Stimulated activated CD8-positive, alpha-beta memory T cell treated with anti-CD3 and anti-CD28 coated beads, Interleukin-7, amount 100 ng/mL, for 1 hour (primary cell): ENCODE results near the gene PRR5L.

Source experiments
- DNase-seq, 2 donors: peaks; one replicate each; pipeline ENCODE4 v3.0.0-alpha.2; 2020; ENCODE audit warnings: low read depth in 2 of 2

Gene PRR5L

DNA sequence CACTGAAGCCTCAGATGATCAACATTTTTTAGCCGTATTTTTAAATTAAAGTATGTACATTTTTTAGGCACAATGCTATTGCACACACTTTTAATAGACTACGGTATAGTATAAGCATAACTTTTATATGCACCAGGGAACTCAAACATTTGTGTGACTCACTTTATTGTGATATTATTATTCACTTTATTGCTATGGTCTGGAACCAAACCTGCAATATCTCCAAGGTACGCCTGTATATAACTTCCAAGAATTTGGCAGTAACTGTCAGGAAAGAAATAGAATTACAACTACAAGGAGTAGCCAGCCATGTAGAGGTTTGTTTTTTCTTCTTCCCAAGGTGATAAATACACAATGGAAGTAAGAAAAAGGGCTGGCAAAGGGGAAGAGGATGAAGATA, 62.3 kb downstream of the PRR5L start:
- DNase-seq, result no peak

DNA sequence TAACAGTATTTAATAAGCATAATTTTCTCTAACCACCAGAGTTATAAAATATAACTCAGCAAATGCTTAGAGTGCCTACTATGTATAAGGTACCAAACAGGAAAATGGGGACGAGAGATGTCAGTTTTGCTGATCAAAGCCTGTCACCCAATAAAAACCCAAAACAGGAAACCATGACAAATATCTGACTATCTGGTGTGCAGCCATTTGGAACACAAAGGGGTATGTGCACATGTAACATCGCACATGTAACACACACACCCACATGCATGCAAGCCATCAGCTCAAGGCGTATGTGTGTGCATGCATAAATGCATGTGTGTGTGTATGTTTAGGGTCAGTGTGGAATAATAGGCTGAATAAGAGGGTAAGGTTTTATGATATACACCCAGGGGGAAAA, 64.2 kb downstream of the PRR5L start:
- DNase-seq, result no peak

DNA sequence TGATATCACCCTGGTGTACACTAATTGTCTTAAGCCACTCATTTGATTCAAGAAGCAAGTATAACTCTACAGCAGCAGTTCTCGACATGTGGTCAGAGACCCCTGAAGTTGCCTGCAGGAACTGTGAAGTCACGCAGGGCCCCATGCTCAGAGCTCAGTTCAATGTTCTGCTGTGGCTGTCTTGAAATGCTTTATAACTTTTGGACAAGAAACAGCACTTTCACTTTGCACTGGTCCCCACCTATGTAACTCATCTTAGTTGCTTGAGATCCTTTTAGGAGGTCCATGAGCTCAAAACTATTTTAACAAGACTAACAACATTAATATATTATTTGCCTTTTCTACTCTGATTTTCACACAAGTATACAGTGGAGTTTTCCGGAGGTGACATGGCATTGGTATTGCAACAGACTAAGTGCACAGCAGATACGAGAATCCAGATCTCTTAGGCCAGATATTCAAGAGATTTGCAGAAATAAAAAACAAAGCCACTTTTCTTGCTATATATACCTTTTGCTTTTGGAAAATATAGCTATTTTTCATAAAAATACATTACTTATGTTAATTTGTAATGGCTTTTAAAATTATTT, 64.8 kb downstream of the PRR5L start:
- DNase-seq, result no peak

DNA sequence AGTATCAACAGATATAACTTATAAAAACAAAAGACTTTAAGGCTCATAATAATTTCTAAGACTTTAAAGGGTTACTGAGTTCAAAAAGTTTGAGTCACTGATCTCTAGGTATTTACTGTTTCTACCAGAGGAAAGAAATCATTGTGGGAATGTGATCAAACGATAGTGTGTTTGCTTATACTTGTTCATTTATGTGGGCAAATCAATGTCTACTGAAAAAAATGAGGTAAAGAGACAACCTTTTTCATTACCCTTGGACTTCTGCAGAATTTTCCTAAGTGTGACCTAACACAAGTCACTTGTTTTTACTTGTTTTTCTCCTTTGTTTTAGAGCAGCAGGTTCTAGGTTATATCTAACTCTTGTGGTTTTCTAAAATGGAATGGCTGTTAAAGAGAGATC, 65.4 kb downstream of the PRR5L start:
- DNase-seq, result no peak

DNA sequence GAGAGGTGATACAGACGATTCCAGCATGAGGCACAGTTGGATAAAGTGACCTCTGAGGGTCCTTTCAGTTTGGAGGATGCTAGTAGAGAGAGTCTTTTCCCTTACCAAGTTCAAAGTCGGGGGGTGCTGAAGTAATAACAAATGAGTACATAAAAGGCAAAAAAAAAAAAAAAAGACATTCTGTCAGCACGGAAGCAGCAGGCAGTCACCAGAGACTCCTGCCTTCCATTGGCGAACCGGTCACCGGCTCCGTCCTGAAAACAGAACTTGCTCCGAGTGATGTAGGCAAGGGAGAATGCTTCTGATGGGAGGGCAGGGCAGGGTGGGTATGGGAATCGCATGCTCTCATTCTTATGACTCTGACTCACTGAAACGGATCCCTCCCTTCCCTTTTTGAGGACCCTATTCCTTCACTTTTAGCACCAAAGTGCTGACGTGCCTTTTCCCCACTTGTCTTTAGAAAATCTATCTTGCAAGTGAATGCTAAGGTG, 65.9 kb downstream of the PRR5L start:
- no peak for DNase-seq

DNA sequence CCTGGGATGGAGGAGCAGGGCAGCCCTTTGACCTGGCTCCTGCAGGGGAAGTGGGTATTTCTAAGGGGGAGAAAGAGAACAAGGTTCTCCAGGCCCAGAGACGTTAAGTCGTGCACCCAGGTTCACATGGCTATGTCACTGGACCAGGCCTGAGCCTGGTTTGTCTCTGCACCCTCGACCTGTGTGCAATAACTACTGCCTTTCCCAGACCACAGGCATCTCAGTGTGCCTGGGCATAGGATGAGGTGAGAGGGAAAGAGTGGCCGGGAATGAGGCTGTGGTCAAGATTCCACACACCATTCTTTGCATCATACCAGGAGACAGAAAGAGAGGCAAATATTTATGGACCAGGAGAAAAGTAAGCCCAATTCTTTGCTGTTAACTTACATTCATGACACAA, 66.8 kb downstream of the PRR5L start:
- no peak for DNase-seq

DNA sequence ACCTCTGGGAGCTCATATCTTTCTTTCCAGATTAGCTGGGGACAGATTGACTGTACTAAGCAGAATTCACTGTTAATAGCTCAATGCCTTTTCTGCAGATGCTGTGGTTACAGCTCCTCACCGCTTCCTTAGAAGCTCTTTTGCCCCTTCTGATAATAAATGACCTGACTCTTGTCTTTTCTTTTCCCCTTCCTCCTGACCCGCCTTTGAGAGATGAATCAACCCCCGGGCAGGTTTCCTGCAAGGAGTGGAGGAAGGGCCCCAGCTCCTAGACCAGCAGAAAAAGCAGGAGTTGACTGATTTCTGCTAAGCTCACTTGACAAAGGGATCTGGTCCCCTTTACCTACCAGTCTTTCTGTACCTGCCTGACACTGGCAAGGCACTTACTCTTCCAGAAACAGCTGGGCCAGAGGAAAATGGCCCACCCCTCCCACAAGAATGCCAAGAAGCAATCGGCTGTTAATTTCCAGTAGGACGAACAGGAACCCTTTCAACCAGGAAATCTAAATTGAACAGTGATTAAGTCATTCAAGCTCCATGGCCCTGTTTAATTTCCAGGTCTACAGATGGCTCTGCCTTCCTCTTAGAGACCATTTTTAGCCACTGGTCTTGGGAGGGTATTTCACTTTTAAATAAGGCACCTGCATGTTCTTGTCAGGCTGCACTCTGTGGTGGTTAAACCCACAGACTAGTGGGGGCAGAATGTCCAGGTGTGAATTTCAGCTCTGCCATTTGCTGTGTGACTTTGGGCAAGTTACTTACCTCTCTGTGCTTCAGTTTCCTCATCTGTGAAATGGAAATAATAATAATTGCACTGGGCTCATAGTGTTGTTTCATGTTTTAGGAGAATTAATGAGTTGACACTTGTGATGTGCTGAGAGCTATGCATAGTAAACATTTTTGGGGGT, 67.5 kb downstream of the PRR5L start:
- no peak for DNase-seq

GRCh38 chr11:36364551-36365325, 68.7 kb downstream of the PRR5L start:
- DNase-seq, result no peak

- DNase-seq, result no peak
Measured at GRCh38 chr11:36365907-36366306, 69.8 kb downstream of the PRR5L start.

- no peak for DNase-seq
Measured at GRCh38 chr11:36367806-36368680, 72.0 kb downstream of the PRR5L start.

DNA sequence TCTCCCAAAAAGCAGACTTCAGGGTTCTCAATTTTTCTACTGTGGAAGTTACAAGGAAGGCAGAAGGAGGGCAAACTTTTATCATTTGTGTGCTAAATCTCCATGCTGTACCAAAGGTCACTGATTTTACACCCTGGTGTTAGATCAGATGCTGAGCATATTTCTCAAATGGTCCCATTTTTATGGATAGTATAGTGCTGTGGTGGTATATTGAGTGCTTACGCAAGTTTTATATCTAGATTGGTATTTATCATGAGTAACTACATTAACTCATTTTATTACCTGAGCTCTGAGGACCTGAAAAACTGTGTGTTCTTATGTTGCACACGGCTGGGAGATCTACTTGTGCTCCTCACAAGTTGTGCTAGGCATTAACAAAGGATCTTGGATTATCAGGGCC, 75.1 kb downstream of the PRR5L start:
- no peak for DNase-seq

DNA sequence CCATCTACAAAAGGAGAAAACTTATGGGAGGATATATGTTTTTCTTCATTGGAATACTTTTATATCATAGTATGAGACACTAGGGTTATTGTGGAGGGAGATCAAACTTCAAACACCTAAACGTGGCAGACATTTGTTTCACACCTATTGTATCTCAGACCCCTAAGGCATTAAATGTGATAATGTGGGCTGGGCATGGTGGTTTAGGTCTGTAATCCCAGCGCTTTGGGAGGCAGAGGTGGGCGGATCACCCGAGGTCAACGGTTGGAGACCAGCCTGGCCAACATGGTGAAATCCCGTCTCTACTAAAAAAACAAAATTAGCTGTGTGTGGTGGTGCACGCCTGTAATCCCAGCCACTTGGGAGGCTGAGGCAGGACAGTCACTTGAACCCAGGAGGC, 75.5 kb downstream of the PRR5L start:
- DNase-seq, result no peak

DNA sequence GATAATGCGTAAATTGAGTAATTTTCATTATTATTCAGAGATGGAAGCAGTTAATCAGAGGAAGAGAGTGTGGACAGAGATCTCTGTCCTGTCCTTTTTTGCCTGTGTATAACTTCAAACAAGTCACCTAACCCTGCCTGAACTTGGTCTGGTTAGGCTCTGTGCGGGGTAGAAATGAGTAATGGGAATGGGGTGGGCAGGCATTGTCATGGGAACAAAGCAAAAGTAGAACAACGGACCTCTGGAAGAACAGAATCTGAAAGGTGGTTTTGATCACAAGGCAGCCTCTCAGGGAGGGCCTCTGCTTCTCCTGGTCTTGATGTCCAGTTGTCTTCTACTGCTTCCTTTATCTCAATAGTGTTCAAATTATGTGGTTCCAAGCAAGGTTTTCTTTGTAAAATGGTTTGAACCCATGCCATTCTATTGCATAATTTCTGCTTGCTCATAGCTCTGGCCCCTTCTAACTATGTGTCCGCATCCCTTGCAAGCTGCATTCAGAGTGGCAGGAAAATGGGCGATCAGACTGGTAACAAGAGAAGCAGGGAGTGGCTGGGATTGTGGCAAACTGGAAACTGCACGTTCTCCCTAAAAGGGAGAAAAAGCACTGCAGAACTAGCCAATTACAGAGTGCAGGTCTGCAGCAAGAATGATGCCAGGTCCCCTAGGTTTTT, 76.1 kb downstream of the PRR5L start:
- DNase-seq, result no peak

- DNase-seq, result no peak
Measured at GRCh38 chr11:36373016-36374010, 77.2 kb downstream of the PRR5L start.

DNA sequence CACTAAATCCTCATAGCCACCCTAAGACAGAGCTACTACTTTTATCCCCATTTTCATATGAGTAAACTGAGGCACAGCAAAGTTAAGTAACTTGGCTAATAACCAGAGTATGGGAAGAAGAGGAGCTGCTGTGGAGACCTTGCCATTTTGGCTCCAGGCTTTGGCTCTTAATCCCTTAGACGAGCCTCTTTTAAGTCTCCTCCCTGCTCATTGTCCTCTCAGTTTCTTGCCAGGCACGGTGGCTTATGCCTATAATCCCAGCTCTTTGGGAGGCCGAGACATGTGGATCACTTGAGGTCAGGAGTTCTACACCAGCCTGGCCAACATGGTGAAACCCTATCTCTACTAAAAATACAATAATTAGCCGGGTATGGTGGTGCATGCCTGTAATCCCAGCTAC, 78.6 kb downstream of the PRR5L start:
- DNase-seq, result no peak

DNA sequence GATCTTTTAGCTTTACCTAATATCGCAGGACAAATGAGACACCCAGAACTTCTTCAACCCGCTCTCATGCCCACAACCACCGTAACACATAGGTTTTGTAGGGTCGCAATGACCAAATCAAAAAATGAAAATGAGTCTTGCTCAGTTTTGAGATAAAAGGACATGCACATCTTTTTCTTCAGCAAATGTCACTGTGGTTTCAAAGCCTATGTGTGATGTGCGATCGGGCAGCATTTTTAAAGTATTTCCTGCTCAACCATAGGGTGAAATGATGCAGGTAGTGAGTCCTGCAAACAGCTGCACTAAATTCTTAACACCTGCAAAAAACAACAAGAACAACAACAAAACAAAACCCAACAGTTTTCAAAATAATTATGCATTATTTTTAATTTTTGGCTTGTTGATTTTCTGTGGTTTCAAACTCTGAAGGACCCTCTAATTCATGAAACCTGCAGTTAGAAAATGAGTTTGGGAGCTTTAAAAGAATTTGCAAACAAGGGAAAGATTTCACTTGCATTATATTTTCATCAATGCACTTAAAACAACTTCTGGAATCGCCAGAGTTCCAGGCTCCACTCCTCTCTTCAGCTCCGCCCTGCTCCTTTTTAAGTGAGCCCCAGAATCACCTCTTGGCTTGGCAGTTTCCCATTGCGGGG, 79.4 kb downstream of the PRR5L start:
- DNase-seq, result no peak

GRCh38 chr11:36376009-36376887, 80.2 kb downstream of the PRR5L start:
- DNase-seq, result no peak
